ENCODE measurements around the gene HTT. TPM values are rescaled to one million over a fixed set of nuclear protein-coding genes. Genes with fewer than 3 reads are reported as not detected.

The HTT gene
- total RNA-seq, 6 donors from 2014 or later: 55.4 to 170 (median 81.5) TPM

- peaks cover 0 to 84% (median 55%) of the 10 kb centered on the region in 4 donors for H3K36me3 ChIP-seq
- H3K27ac ChIP-seq: peak overlapping the region in 3 of 4 donors; percentile 1 to 51 (median 46)
- H3K27me3 ChIP-seq: no peaks in the 10 kb centered on the region
- TF ChIP-seq, protein P1, sequence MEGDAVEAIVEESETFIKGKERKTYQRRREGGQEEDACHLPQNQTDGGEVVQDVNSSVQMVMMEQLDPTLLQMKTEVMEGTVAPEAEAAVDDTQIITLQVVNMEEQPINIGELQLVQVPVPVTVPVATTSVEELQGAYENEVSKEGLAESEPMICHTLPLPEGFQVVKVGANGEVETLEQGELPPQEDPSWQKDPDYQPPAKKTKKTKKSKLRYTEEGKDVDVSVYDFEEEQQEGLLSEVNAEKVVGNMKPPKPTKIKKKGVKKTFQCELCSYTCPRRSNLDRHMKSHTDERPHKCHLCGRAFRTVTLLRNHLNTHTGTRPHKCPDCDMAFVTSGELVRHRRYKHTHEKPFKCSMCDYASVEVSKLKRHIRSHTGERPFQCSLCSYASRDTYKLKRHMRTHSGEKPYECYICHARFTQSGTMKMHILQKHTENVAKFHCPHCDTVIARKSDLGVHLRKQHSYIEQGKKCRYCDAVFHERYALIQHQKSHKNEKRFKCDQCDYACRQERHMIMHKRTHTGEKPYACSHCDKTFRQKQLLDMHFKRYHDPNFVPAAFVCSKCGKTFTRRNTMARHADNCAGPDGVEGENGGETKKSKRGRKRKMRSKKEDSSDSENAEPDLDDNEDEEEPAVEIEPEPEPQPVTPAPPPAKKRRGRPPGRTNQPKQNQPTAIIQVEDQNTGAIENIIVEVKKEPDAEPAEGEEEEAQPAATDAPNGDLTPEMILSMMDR (IDR thresholded peaks at IDR 0.05): no peak
- no peak for TF ChIP-seq EP300 (IDR thresholded peaks at IDR 0.05)
- TF ChIP-seq POLR2A (IDR thresholded peaks at IDR 0.05): no peak
- TF ChIP-seq POLR2AphosphoS5 (IDR thresholded peaks at IDR 0.05): no peak
- no peak for DNase-seq
- ATAC-seq (ENCODE audit: low FRiP score in 2 of 2): no peak
- 41 to 52% methylated on average over 6 of the region's 6 CpGs for WGBS, 2 donors
- H3K4me1 ChIP-seq: peaks cover 11 to 18% (median 16%) of the 10 kb centered on the region in 4 donors
- peak overlapping the region in 1 of 4 donors; percentile 10 for H3K4me3 ChIP-seq
- H3K9me3 ChIP-seq: no peaks in the 10 kb centered on the region
Observed at GRCh38 chr4:3135155-3136011, 60.9 kb downstream of the HTT start.

DNA sequence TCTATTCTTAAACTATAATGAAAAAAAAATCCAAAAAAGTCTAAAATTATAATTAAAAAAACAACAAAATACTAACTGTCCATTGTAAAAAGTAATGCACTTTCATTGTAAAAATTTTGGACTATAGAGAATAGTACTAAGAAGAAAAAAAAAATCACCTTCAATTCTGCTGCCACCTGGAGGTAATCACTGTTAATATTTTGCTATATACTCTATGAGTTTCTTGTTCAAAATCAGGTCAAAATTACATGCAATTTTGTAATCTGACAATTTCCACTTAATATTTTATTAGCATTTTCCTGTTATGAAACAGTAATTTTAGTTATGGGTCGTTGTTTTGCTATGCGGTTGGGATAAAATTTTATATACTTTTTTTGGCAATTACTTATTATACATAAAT, 62.0 kb downstream of the HTT start:
- H3K27ac ChIP-seq: no peak overlapping the region
- TF ChIP-seq, protein P1 (IDR thresholded peaks at IDR 0.05): peak in 1 of 6 experiments; percentile 18
- TF ChIP-seq POLR2AphosphoS5 (IDR thresholded peaks at IDR 0.05): no peak

GRCh38 chr4:3137908-3138307, 63.4 kb downstream of the HTT start:
- Histone ChIP-seq H3K9me3 (no peaks in the 10 kb centered on the region), H3K27ac (no peak overlapping the region), H3K27me3 (no peaks in the 10 kb centered on the region), H3K4me3 (no peak overlapping the region), H3K4me1 (peaks cover 11 to 18% (median 16%) of the 10 kb centered on the region in 4 donors), H3K36me3 (peaks cover 0 to 81% (median 44%) of the 10 kb centered on the region in 4 donors)
- WGBS, 2 donors: 66 to 80% methylated on average over 2 of the region's 2 CpGs
- no peak for TF ChIP-seq POLR2A (IDR thresholded peaks at IDR 0.05)
- TF ChIP-seq EP300 (IDR thresholded peaks at IDR 0.05): no peak
- no peak for TF ChIP-seq POLR2AphosphoS5 (IDR thresholded peaks at IDR 0.05)
- TF ChIP-seq, protein P1 (IDR thresholded peaks at IDR 0.05): no peak
- DNase-seq: no peak
- no peak for ATAC-seq (ENCODE audit: low FRiP score in 2 of 2)

More for the DNA sequence above, 62.0 kb downstream of the HTT start:
- Histone ChIP-seq H3K4me3 (no peak overlapping the region), H3K36me3 (peaks cover 0 to 84% (median 50%) of the 10 kb centered on the region in 4 donors), H3K4me1 (peaks cover 11 to 18% (median 16%) of the 10 kb centered on the region in 4 donors), H3K9me3 (no peaks in the 10 kb centered on the region), H3K27me3 (no peaks in the 10 kb centered on the region)
- no peak for DNase-seq
- ATAC-seq (ENCODE audit: low FRiP score in 2 of 2): no peak
- WGBS, 2 donors: 95 to 97% methylated on average over 2 of the region's 2 CpGs

- ATAC-seq (ENCODE audit: low FRiP score in 2 of 2): no peak
- H3K4me3 ChIP-seq: no peak overlapping the region
- TF ChIP-seq, protein P1 (IDR thresholded peaks at IDR 0.05): no peak
- TF ChIP-seq POLR2A (IDR thresholded peaks at IDR 0.05): no peak
- no peak for TF ChIP-seq POLR2AphosphoS5 (IDR thresholded peaks at IDR 0.05)
- no peak for TF ChIP-seq EP300 (IDR thresholded peaks at IDR 0.05)
- H3K27ac ChIP-seq: no peak overlapping the region
- no peaks in the 10 kb centered on the region for H3K27me3 ChIP-seq
- H3K9me3 ChIP-seq: no peaks in the 10 kb centered on the region
- DNase-seq: no peak
- H3K36me3 ChIP-seq: peaks cover 21 to 85% (median 56%) of the 10 kb centered on the region in 4 donors
- peaks cover 0 to 3% (median 0%) of the 10 kb centered on the region in 4 donors for H3K4me1 ChIP-seq
- 85 to 87% methylated on average over 2 of the region's 2 CpGs for WGBS, 2 donors
Observed at GRCh38 chr4:3145234-3145924, 70.9 kb downstream of the HTT start.

Data from upper lobe of left lung (tissue), 6 donors.